HG02938 (cell line): ENCODE measurements around the gene GGT1.
"Not testable (repeated sequence)": the region's sequence is repeated elsewhere in the genome, so short reads cannot be mapped to it uniquely, and the experiment has no call there.

Source experiments
- ATAC-seq: cut with Tn5 transposase; IDR thresholded peaks from one replicate; pipeline ENCODE4 v1.9.1; 2021; ENCODE audit warnings: mild to moderate bottlenecking, moderate library complexity; ENCODE audit not compliant: unreplicated experiment

The GGT1 gene

DNA sequence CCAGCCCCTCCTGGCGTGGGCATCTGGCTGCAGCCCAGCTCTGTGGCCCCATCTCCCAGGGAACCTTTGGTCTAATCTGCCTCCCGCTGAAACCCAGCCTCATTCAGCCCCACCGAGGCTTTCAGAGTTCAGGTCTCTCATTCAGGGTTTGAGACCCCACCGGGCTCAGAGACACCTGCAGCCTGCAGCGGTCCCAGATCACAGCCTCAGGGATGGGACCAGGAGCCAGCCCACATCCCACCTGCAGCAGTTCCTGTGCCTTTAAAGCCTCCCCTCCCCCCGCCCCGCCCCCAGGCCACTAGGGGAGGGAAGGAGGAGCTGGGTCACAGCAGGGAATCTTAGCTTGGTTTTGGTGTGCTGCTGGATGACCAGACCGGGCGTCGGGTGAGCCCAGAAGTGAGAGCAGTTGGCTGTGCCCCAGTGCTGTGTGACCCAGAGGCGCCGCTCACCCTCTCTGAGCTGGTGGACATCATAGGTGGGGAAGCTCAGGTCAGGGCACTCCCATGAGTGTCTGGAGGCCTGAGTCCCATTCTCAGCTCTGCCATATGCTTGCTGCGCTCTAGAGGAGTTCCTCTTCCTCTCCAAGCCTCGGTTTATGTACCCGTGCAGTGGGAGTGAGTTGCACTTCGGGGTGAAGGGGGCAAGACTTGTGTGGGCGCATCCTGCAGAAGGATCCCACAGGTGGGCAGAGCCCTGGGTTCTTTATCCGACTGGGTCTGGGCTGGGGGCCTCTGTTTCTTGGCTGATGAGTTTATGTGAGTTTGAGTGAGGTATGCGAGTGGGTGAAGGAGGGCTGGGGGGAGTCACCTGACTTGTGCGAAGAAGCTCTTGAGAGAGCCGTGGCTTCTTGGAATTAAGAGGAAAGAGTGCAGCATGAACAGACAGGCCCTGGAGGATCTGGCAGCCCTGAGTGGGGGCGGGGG is at the start of gene GGT1:
Gene GGT1, plus strand, starts transcription at position 347 of the 923 bp plus-strand sequence. CDS start 7,889 bp downstream, outside the sequence.
- ATAC-seq = not testable (repeated sequence)

DNA sequence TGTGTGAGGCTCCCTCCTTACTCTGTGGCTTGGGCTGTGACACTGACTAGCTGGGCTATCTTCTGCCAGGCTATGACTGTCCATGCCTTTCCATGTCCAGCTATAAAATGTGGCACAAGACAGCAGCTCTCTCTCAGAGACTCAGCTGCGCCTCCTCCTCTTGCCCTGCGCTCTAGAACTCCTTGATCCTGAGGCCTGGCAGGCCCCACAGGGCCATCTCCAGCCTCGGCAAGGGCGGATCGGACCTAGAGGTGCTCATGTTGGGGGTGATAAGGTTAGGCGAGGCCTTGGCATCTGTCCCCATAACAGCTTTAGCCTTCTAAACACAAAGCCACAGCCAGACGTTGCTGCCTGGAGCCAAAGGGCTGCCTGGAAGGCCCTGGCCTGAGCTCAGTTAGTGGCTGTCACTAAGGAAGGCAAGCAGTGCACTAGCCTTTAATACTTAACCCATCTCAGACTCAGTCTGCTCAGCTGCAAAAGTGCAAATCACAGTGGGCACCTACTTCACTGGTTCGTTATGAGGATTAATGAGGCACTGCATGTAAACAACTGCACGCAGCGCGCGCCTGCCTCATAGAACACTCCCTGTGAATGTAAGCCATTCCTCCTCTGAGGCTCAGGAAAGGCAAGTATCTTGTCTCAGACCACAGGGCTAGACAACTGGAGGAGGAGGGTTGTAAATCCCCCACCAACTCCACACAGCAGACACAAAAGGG is 49.2 kb upstream of the GGT1 start:
- ATAC-seq = no peak

DNA sequence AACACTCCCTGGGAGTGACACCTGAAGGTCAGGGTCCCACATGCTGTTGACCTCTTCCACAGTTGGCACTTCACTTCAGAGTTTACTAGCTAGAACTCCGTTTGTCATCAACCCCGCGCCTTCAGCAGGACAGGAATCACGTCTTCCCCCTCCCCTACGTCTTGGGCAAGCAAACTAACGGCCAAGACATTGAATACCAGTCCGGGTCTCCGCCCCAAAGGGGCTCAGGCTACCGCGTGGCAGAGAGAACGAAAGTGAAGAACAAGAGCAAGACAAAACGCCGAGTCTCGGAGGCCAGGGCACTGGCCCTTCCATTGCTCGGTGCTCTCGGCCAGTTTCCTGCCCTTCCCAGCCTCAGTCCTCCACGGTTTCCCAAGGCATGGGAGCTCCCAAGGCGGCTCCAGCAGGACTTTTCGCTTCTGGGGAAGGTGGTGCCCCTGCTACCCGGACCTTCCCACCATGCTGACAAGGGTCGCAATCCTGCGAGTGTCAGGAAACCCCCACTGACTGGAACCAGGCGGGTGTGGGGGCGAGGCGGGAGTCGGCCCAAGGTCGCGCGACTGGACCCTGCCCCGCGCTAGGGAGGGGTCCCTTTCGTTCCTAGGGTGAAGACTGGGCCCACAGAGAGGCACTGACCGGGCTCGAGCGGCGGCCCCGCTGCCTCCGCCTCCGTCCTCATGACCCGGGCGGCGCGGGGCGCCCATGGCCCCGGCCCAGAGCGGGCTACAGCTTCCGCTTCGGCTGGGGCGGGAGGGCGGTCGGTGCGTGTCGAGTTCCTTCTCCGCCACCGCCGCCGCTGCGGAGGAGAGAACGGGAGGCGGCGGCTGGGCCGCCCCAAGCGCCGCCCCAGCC is 48.5 kb upstream of the GGT1 start, which contains the start of gene GUCD1:
Gene GUCD1, minus strand, starts transcription at position 826 of the 852 bp plus-strand sequence. Its CDS starts 147 bp downstream, at position 679.
- ATAC-seq = peak; percentile 5

DNA sequence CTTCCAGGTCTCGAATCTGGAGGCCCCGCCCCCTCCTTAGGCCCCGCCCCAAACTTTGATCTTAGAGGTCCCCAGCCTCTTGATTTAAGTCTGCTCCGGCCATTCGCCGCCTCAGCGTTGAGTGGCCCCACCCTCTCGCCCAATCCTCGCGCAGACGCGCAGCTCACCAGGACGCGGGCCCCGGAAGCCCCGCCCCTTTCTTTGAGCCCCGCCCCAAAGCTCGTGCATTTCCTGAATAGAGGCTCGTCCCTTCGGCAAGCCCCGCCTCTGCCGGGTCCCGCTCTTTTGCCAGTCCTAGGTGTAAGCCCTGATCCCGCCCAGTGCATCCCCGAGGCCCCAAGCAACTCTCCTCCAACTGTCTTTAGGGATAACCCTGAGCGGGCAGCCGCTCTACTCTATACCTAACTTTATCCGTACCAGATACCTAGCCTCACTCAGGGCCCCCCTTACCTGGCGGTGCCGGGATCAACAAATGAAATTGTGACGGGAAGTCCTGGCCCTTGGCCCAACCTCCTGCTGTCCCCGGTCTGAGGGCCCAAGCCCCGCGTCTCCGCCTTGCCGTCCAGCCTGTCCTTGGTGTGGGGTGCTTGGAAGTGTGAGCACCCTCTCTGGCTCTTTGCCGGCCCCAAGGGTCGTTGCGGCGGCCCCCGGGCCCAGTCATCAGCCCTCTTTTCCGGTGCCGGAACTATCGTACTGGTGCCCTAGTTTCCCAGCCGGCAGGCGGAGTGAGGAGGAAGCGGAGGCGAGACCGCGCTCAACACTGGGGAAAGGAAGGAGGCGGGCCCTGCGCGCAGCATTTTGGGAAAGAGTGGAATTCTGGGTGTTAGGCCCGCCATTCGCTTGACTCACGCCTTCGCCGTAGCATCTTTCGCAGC is 47.6 kb upstream of the GGT1 start, which contains the start of gene SNRPD3:
Gene SNRPD3, plus strand, starts transcription at position 835 of the 875 bp plus-strand sequence. CDS start 1,676 bp downstream, outside the sequence.
- ATAC-seq = peak; percentile 72

DNA sequence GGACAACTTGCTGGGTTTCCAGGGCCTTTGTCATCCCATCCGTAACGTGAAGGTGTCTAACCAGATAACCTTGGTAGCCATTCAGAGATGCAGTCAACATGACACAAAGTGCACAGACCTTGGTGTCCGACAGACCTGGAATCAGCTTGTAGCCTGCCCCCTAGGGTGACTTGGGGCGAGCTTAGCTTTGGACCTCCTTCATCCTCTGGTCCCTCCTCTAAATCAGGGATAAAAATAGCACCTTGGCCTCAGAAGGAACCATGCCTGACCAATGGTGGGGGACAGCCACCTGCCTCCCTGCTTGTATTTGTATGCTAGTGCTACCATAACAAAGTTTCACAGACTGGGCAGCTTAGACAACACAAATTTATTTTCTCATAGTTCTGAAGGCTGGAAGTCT is 43.5 kb upstream of the GGT1 start:
- no peak for ATAC-seq

DNA sequence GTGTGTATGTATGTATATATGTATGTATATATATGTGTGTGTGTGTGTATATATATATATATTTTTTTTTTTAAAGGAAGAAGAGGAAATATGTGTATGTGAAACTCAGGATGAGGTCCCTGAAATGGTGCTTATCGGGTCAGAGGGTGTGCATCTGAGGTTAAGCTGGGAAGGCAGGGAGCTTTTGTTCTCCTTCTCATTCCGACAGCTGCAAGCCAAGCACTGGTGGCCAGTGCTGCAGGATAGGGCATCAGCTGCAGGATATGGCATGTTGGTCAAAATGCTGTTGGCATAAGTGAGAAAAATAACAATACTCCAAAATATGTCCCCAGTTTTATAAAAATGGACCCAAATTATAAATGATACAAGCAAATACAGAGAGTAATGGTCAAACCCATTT is 39.7 kb upstream of the GGT1 start:
- no peak for ATAC-seq

DNA sequence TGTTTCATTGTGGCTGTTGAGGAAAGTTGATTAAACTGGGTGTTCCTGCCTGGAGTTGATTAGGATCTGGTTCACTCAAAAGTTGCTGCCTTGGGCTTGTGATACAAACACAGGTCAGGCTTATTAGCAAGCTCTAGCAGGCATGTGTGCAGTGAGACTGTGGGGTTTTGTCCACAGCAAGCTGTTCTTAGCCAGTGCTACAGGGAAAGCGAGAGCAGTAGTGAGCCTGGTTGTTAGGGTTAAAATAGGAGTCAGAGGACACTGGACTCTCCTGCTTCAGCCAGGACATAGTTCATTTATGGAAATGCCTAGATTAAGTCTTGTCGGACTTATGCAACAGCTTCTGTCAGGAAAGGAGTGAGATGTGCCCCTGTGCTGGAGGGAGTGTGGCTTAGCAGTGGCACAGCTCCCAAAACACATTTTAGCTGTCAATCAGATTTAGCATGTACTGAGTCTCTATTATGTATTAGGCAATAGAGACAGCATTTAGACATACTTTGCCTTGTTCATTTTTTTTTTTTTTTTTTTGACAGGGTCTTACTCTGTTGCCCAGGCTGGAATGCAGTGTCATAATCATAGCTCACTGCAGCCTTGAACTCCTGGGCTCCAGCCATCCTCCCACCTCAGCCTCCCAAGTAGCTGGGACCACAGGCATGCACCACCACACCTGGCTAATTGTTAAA is 38.5 kb upstream of the GGT1 start:
- ATAC-seq = no peak

DNA sequence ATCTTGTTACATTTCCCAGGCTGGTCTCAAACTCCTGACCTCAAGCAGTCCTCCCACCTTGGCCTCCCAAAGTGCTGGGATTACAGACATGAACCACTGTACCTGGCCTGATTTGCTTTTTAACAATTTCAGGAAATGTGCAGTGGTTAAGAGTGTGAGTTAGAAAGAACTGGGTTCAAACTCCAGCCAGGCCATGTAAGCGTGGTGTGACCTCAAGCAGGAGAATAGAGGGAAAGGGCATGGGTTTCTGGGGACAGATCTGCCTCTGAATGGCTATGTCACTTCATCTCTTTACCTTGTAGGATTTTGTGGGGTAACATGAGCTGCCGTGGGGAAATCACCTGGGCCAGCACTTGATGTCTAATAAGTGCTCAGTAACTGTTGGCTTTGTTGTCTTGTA is 37.9 kb upstream of the GGT1 start:
- ATAC-seq = no peak

DNA sequence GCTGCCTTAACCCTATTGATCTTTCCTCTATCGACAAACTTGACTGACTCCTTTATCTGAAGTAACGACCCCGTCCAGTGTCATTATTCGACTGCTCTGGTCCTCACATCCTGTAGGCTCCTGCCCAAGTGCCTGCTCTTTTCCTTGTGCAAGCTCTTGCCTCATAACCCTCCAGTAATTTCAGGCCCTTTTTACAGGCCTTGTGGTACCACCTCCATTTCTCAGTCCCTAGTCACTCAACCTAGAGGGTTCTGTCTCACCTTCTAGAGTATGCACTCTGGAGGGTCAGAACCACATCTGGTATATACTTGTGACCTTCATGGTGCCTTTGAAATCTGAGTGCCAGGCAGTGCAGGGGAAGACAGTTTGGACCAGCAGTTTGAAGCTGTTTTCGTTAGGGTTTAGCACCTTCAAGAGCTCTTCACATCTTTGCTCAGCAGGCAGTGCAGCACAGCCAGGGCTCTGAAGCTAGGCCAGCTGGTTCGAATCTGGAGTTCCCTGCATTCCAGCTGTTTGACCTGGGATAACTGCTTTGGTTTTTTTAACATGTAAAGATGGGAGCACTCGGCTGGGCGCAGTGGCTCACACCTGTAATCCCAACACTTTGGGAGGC is 36.0 kb upstream of the GGT1 start:
- ATAC-seq = no peak

DNA sequence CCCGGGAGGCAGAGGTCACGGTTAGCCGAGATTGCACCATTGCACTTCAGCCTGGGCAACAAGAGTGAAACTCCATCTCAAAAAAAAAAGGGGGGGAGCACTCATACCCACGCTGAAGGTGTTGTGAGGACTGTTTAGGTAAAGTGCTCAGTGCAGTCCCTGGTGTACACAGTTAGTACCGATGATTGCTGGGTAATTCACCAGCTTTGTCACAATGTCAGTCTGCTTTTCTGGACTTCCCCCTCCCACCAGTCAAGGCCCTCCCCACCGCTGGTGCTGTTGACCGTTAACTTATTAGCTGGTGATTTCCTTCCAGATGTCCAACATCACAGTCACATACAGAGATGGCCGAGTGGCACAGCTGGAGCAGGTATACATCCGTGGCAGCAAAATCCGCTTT is 35.3 kb upstream of the GGT1 start:
- ATAC-seq = no peak

DNA sequence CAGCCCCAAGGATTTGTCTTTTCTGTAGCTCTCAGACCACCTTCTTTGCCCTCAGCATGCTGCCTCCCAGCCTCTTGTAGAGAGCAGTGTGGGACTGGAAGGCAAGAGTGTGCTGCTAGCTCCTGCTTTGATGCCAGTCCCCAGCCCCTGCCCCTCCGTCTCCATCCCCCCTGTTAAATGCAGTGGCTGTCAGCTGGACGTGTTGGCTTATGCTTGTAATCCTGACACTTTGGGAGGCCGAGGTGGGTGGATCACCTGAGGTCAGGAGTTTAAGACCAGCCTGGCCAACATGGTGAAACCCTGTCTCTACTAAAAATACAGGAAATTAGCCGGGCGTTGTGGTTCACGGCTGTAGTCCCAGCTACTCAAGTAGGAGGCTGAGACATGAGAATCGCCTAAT is 31.7 kb upstream of the GGT1 start:
- no peak for ATAC-seq

DNA sequence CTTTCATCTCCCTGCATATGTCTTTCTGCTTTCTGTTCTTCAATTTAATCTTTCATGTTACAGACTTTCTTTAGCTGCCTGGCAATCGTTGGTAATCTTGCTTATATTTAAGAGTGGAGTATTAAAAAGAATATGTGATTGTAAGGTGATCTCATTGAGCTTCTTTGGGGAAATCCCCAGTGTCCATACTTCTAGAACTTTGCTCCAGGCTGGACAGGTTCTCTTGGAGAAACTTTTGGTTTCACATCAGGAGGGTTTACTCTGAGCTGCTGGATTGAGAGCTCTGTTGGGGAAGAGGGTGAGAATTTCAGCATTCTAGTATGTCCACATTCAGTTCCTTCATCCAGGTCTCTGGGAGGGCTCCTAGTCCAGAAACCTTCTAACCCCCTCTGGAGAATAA is 26.2 kb upstream of the GGT1 start:
- no peak for ATAC-seq

DNA sequence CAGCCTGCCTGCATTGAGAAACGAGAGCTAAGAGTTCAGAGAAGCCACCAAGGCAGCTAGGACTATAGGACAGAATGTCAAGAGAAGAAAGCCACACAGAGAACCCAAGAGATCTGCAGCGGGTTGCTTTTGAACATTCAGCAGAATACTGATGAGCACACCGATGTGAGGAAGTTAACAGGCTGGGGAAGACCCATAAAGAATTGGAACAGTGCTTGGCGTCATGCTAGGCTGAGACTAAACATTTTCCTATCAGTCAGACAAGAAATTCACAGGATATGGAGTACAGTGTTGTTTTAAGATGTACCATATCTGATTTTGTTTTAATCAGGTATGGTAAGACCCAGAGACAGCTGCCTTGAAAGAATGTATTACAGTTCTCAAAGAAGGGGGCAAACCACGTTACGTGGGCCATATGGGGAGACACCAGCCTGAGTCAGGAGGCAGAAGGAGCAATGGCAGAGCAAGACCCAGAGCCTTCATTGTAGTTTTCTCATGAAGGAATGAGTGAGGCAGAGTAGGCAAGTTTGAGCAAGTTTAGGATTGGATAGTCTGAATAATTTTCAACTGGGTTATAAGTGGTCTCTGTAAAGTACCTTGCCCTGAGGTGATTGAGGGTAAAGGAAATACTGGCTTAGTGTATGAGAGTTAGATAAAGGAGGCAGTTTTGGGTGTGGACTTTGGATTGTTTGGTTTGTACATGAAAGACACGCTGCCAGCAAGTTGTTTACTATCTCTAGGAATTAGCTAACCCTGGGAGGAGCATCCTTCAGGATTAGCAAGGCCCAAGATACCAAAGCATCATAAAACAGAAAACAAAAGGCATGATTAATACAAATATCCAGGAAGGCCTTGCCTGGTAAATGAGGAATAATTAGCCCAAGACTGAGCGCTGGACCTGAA is 24.4 kb upstream of the GGT1 start:
- ATAC-seq = no peak

DNA sequence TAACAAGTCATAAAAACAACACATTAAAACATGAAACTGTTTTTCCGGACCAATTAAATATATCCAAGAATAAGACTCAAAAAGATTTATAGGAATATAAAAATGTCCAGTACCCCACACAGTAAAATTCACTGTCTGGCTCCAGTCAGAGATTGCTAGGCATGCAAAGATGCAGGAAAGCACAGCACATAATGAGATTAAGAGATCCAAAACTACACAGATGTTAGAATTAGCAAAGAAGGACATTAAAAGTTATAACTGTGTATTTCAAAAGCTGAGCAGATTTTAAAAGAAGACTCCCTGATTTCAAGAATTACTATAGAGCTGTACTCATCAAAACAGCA is 23.8 kb upstream of the GGT1 start:
- no peak for ATAC-seq

DNA sequence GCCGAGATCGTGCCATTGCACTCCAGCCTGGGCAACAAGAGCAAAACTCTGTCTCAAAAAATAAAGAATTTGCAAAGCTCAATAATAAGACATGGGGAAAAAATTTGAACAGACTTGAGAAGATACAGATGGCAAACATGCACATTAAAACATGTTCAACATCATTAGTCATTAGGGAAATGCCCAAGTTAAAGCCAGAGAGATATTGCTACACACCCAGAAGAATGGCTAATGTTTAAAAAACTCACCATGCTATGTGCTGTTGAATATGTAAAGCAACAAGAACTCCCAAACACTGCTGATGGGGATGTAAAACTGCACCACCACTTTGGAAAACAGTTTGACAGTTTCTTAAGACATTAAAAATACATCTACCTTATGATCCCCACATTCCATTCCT is 22.7 kb upstream of the GGT1 start:
- no peak for ATAC-seq

DNA sequence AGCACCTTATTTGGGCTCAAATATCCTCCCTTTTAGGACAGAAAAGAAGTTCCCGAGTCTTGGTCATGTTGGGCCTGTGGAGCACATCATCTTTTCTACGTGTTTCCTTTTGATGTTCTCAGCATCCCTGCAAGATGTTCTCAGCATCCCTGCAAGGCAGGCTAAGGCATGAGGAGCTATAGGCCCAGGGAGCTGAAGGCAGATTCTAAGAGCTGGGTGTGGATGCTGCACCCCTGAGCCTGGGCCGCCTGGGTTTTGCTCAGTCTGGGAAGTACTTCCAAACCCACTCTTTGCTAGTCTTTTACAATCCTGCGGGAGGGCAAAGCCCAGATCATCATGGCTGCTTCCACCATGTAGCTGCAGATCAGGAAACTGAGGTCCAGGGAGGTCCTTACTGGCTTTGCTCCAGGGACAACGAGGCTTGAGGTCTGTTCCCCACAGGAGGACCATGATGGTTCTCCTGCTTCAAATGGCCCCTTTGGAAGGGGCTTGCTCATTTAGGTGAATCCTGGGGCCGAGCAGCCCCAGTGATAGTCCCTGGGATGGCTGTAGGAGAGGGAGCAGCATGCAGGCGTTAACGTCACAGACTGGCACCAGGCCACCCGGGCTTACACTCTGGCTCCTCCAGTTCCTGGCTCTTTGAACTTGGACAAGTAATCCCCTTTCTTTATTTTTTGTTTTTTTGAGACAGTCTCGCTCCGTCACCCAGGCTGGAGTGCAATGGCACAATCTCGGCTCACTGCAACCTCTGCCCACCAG is 20.8 kb upstream of the GGT1 start:
- no peak for ATAC-seq
